NOMO-1 treated with DMSO at 0.1 percent for 48 hours (cell line): ENCODE results near the gene HOXC9.

ENCODE experiments used
- DNase-seq: peaks from one replicate; lab custom pipeline; 2025; ENCODE audit not compliant: unreplicated experiment; lab: John Stamatoyannopoulos, UW

HOXC9 gene

GRCh38 chr12:53975479-53976152 lies 24.3 kb upstream of the HOXC9 start:
- no peak for DNase-seq

GRCh38 chr12:53976172-53976822 lies 23.7 kb upstream of the HOXC9 start:
- no peak for DNase-seq

GRCh38 chr12:53976823-53977595 lies 23.0 kb upstream of the HOXC9 start:
- DNase-seq = no peak

- no peak for DNase-seq
Observed at GRCh38 chr12:53977596-53978445, 22.1 kb upstream of the HOXC9 start.

GRCh38 chr12:53978477-53979356 lies 21.2 kb upstream of the HOXC9 start:
- DNase-seq = no peak

- DNase-seq = no peak
Observed at GRCh38 chr12:53980104-53980801, 19.7 kb upstream of the HOXC9 start.

GRCh38 chr12:53980802-53981496 lies 19.0 kb upstream of the HOXC9 start:
- no peak for DNase-seq

- DNase-seq = no peak
Observed at GRCh38 chr12:53981634-53982565, 18.1 kb upstream of the HOXC9 start.

- no peak for DNase-seq
Observed at GRCh38 chr12:53982648-53983567, 17.1 kb upstream of the HOXC9 start.

GRCh38 chr12:53983568-53983949 lies 16.4 kb upstream of the HOXC9 start:
- DNase-seq = peak; percentile 28

GRCh38 chr12:53983950-53984572 lies 15.9 kb upstream of the HOXC9 start:
- no peak for DNase-seq

- DNase-seq = peak; percentile 82
Observed at GRCh38 chr12:53984901-53985691, 14.9 kb upstream of the HOXC9 start, which contains the start of gene HOXC10. TSS of gene HOXC10 (plus strand) at chr12:53985146. CDS start at chr12:53985260, 114 bp downstream.

- no peak for DNase-seq
Observed at GRCh38 chr12:53985692-53985993, 14.3 kb upstream of the HOXC9 start.

GRCh38 chr12:53985994-53986685 lies 13.8 kb upstream of the HOXC9 start:
- DNase-seq = no peak
